Measurements from ENCODE around the gene SYPL2. TPM values are rescaled to one million over a fixed set of nuclear protein-coding genes. Genes with fewer than 3 reads are reported as not detected.

Gene SYPL2
- total RNA-seq, 2 donors from 2014 or later, result 0.10 to 0.37 TPM

- Mint-ChIP-seq H3K9me3 (no peaks in the 10 kb centered on the region), H3K27ac (no peak overlapping the region), H3K4me1 (ENCODE audit: low read depth) (peaks cover 27% of the 10 kb centered on the region), H3K27me3 (ENCODE audit: low read depth) (no peaks in the 10 kb centered on the region), H3K4me3 (no peak overlapping the region), H3K36me3 (ENCODE audit: insufficient read depth in 2 of 2) (no peaks in the 10 kb centered on the region)
- DNase-seq (no peak), ATAC-seq (replicated peaks in 1 of 2) (no peak)
These were observed 22.4 kb downstream of the SYPL2 start for GRCh38 chr1:109488696-109489095.

GRCh38 chr1:109490029-109490933, 23.9 kb downstream of the SYPL2 start:
- no peak for ATAC-seq (replicated peaks in 1 of 2)
- Mint-ChIP-seq H3K9me3 (no peaks in the 10 kb centered on the region), H3K27ac (no peak overlapping the region), H3K36me3 (ENCODE audit: insufficient read depth in 2 of 2) (no peaks in the 10 kb centered on the region), H3K4me3 (no peak overlapping the region), H3K4me1 (ENCODE audit: low read depth) (peaks cover 26% of the 10 kb centered on the region), H3K27me3 (ENCODE audit: low read depth) (no peaks in the 10 kb centered on the region)
- peak; percentile 71 to 76 for DNase-seq

- H3K9me3 Mint-ChIP-seq, result no peaks in the 10 kb centered on the region
- no peak for DNase-seq
- no peak overlapping the region for H3K27ac Mint-ChIP-seq
- no peaks in the 10 kb centered on the region for H3K27me3 Mint-ChIP-seq (ENCODE audit: low read depth)
- no peaks in the 10 kb centered on the region for H3K36me3 Mint-ChIP-seq (ENCODE audit: insufficient read depth in 2 of 2)
- H3K4me3 Mint-ChIP-seq, result no peak overlapping the region
- ATAC-seq (replicated peaks in 1 of 2), result no peak
- H3K4me1 Mint-ChIP-seq (ENCODE audit: low read depth), result peaks cover 26% of the 10 kb centered on the region
These were observed 24.6 kb downstream of the SYPL2 start for GRCh38 chr1:109490934-109491302.

- Mint-ChIP-seq H3K9me3 (no peaks in the 10 kb centered on the region), H3K4me1 (ENCODE audit: low read depth) (peaks cover 27% of the 10 kb centered on the region), H3K27ac (no peak overlapping the region), H3K36me3 (ENCODE audit: insufficient read depth in 2 of 2) (peaks cover 0 to 2% of the 10 kb centered on the region in 2 donors), H3K27me3 (ENCODE audit: low read depth) (no peaks in the 10 kb centered on the region), H3K4me3 (no peak overlapping the region)
- DNase-seq (no peak), ATAC-seq (replicated peaks in 1 of 2) (no peak)
These were observed 25.0 kb downstream of the SYPL2 start for GRCh38 chr1:109491372-109491771.

- no peak for ATAC-seq (replicated peaks in 1 of 2)
- Mint-ChIP-seq H3K4me1 (ENCODE audit: low read depth) (peaks cover 31% of the 10 kb centered on the region), H3K27ac (no peak overlapping the region), H3K27me3 (ENCODE audit: low read depth) (no peaks in the 10 kb centered on the region), H3K36me3 (ENCODE audit: insufficient read depth in 2 of 2) (peaks cover 0 to 3% of the 10 kb centered on the region in 2 donors), H3K9me3 (no peaks in the 10 kb centered on the region), H3K4me3 (no peak overlapping the region)
- no peak for DNase-seq
These were observed 26.4 kb downstream of the SYPL2 start for GRCh38 chr1:109492779-109493178.

- no peak overlapping the region for H3K27ac Mint-ChIP-seq
- DNase-seq (no peak), ATAC-seq (replicated peaks in 1 of 2) (no peak)
- peaks cover 0 to 3% of the 10 kb centered on the region in 2 donors for H3K36me3 Mint-ChIP-seq (ENCODE audit: insufficient read depth in 2 of 2)
- peaks cover 35% of the 10 kb centered on the region for H3K4me1 Mint-ChIP-seq (ENCODE audit: low read depth)
- no peaks in the 10 kb centered on the region for H3K27me3 Mint-ChIP-seq (ENCODE audit: low read depth)
- peak overlapping the region in 1 of 2 donors; percentile 90 for H3K4me3 Mint-ChIP-seq
- H3K9me3 Mint-ChIP-seq, result no peaks in the 10 kb centered on the region
These were observed 26.9 kb downstream of the SYPL2 start for GRCh38 chr1:109493227-109493626.

- Mint-ChIP-seq H3K27ac (peak within 1 kb of the TSS; percentile 53), H3K4me1 (ENCODE audit: low read depth) (peaks cover 43% of the 10 kb centered on the region), H3K4me3 (peak within 1 kb of the TSS; percentile 90 to 99), H3K27me3 (ENCODE audit: low read depth) (no peaks in the 10 kb centered on the region), H3K36me3 (ENCODE audit: insufficient read depth in 2 of 2) (peaks cover 0 to 3% of the 10 kb centered on the region in 2 donors), H3K9me3 (no peaks in the 10 kb centered on the region)
- DNase-seq (peak; percentile 92 to 95), ATAC-seq (replicated peaks in 1 of 2) (peak; percentile 90 to 91)
These were observed 27.6 kb downstream of the SYPL2 start, which contains the start of gene CYB561D1 for GRCh38 chr1:109493805-109494539. CYB561D1 (plus strand) TSS chr1:109494094; CDS start chr1:109494140, 46 bp downstream.

GRCh38 chr1:109495738-109496137, 29.4 kb downstream of the SYPL2 start:
- peak overlapping the region; percentile 3 to 59 for H3K4me3 Mint-ChIP-seq
- no peaks in the 10 kb centered on the region for H3K27me3 Mint-ChIP-seq (ENCODE audit: low read depth)
- H3K27ac Mint-ChIP-seq, result peak overlapping the region; percentile 66
- H3K4me1 Mint-ChIP-seq (ENCODE audit: low read depth), result peaks cover 60% of the 10 kb centered on the region
- DNase-seq (no peak), ATAC-seq (replicated peaks in 1 of 2) (no peak)
- no peaks in the 10 kb centered on the region for H3K9me3 Mint-ChIP-seq
- peaks cover 0 to 3% of the 10 kb centered on the region in 2 donors for H3K36me3 Mint-ChIP-seq (ENCODE audit: insufficient read depth in 2 of 2)

- Mint-ChIP-seq H3K27ac (peak overlapping the region; percentile 58), H3K9me3 (no peaks in the 10 kb centered on the region), H3K4me3 (peak overlapping the region; percentile 8 to 59), H3K4me1 (ENCODE audit: low read depth) (peaks cover 79% of the 10 kb centered on the region), H3K36me3 (ENCODE audit: insufficient read depth in 2 of 2) (peaks cover 0 to 5% of the 10 kb centered on the region in 2 donors), H3K27me3 (ENCODE audit: low read depth) (no peaks in the 10 kb centered on the region)
- DNase-seq (no peak), ATAC-seq (replicated peaks in 1 of 2) (no peak)
These were observed 31.3 kb downstream of the SYPL2 start for GRCh38 chr1:109497449-109498160.

GRCh38 chr1:109498161-109498801, 31.9 kb downstream of the SYPL2 start:
- Mint-ChIP-seq H3K36me3 (ENCODE audit: insufficient read depth in 2 of 2) (peaks cover 0 to 5% of the 10 kb centered on the region in 2 donors), H3K27ac (no peak overlapping the region), H3K4me3 (peak overlapping the region in 1 of 2 donors; percentile 59), H3K27me3 (ENCODE audit: low read depth) (no peaks in the 10 kb centered on the region), H3K9me3 (no peaks in the 10 kb centered on the region), H3K4me1 (ENCODE audit: low read depth) (peaks cover 85% of the 10 kb centered on the region)
- no peak for ATAC-seq (replicated peaks in 1 of 2)
- peak in 1 of 2 donors; percentile 39 for DNase-seq

- ATAC-seq (replicated peaks in 1 of 2) (no peak), DNase-seq (no peak)
- no peaks in the 10 kb centered on the region for H3K27me3 Mint-ChIP-seq (ENCODE audit: low read depth)
- H3K4me3 Mint-ChIP-seq, result peak overlapping the region in 1 of 2 donors; percentile 20
- H3K9me3 Mint-ChIP-seq, result no peaks in the 10 kb centered on the region
- H3K27ac Mint-ChIP-seq, result no peak overlapping the region
- peaks cover 91% of the 10 kb centered on the region for H3K4me1 Mint-ChIP-seq (ENCODE audit: low read depth)
- peaks cover 0 to 5% of the 10 kb centered on the region in 2 donors for H3K36me3 Mint-ChIP-seq (ENCODE audit: insufficient read depth in 2 of 2)
These were observed 32.7 kb downstream of the SYPL2 start for GRCh38 chr1:109499081-109499480.
